K562 (cell line): ENCODE data around the gene TENM3. TPM values are rescaled to one million over a fixed set of nuclear protein-coding genes. Genes with fewer than 3 reads are reported as not detected.

Source experiments
- ATAC-seq: fragments of 200-7000 bp; cut with Tn5 transposase; 3 replicates; pipeline ENCODE4 v1.9.1; 2020; ENCODE audit warnings: moderate library complexity
- BruUV-seq: library from RNA; stranded (reverse); fragments of 400-500 nt; replicated peaks from 2 replicates; lab custom pipeline; 2021; lab: Mats Ljungman, UMichigan
- CTCF ChIA-PET: fragments of 300-600 bp; formaldehyde crosslinking; extraction: SDS; loops from one replicate; lab custom pipeline; 2021; ENCODE audit warnings: low intra/inter-chr PET ratio; lab: Yijun Ruan, JAX
- POLR2A ChIA-PET: fragments of 300-600, 350-650 bp; sonication (Branson Sonifier 250); formaldehyde crosslinking; extraction: SDS; loops from one replicate; lab custom pipeline; 2021; ENCODE audit warnings: antibody characterized with exemption, inconsistent platforms; lab: Yijun Ruan, JAX
- DNase-seq, 4 experiments: peaks; one replicate each; pipeline versions ENCODE4 v3.0.0 to v3.0.0-alpha.2; 2011 to 2018; ENCODE audit warnings: low spot score in 3 of 4, mixed read lengths in 3 of 4; ENCODE audit errors: extremely low read depth in 1 of 4
- FAIRE-seq: peaks from 2 replicates; lab custom pipeline; 2011; peaks lifted over from hg19 to GRCh38; lab: Jason Lieb, UNC
- H2AFZ ChIP-seq: 2 replicates; pipeline ENCODE4 v1.6.0; 2011; ENCODE audit warnings: low read depth, low read length, control low read depth, inconsistent platforms
- H3K27ac ChIP-seq: fragments of 200-600 bp; 3 replicates; pipeline ENCODE4 v1.8.0; 2011; ENCODE audit warnings: low read depth, mild to moderate bottlenecking, control low read depth, inconsistent platforms, low read length, moderate library complexity, mixed read lengths; ENCODE audit errors: extremely low read depth
- H3K27me3 ChIP-seq, 2 experiments: fragments of 300-600 bp in 1 of 2; 2 replicates in 1 of 2; 3 replicates in 1 of 2; pipeline versions ENCODE4 v1.6.0 to v1.8.0; 2011; ENCODE audit warnings: inconsistent platforms in 2 of 2, low read length in 2 of 2, mild to moderate bottlenecking in 1 of 2, mixed read lengths in 1 of 2, moderate library complexity in 1 of 2; ENCODE audit not compliant: control insufficient read depth in 2 of 2, insufficient read depth in 2 of 2
- H3K36me3 ChIP-seq: fragments of 300-600 bp; 3 replicates; pipeline ENCODE4 v1.8.0; 2011; ENCODE audit warnings: mild to moderate bottlenecking, low read length, inconsistent platforms; ENCODE audit not compliant: control insufficient read depth, insufficient read depth
- H3K4me1 ChIP-seq, 2 experiments: fragments of 200-600 bp in 1 of 2; replicated peaks in 1 of 2; 2 replicates in 1 of 2; 3 replicates in 1 of 2; pipeline versions ENCODE4 v1.5.1 to v1.8.0; 2011; ENCODE audit warnings: inconsistent platforms in 2 of 2, low read length in 2 of 2, mild to moderate bottlenecking in 1 of 2, mixed read lengths in 1 of 2, moderate library complexity in 1 of 2; ENCODE audit not compliant: control insufficient read depth in 2 of 2, insufficient read depth in 2 of 2
- H3K4me2 ChIP-seq: 2 replicates; pipeline ENCODE4 v1.6.1; 2011; ENCODE audit warnings: low read length, control low read depth, inconsistent platforms, mixed read lengths; ENCODE audit not compliant: insufficient read depth
- H3K4me3 ChIP-seq: fragments of 200-600 bp; sonication (generic), shearing (Covaris generic); 2 replicates; pipeline ENCODE4 v1.5.1; 2016; ENCODE audit warnings: control low read depth, inconsistent platforms
- H3K79me2 ChIP-seq: fragments of 200-600 bp; 3 replicates; pipeline ENCODE4 v1.8.0; 2011; ENCODE audit warnings: low read length, inconsistent platforms; ENCODE audit not compliant: control insufficient read depth, insufficient read depth
- H3K9ac ChIP-seq, 2 experiments: 2 replicates each; pipeline versions ENCODE4 v1.6.0 to v1.6.1; 2011; ENCODE audit warnings: low read depth in 2 of 2, low read length in 2 of 2, control low read depth in 1 of 2, inconsistent platforms in 1 of 2, mild to moderate bottlenecking in 1 of 2, mixed read lengths in 1 of 2; ENCODE audit not compliant: insufficient read depth in 1 of 2
- H3K9me1 ChIP-seq: one replicate; pipeline ENCODE4 v1.6.0; 2011; ENCODE audit warnings: inconsistent platforms, mild to moderate bottlenecking, low read length, moderate library complexity; ENCODE audit not compliant: control insufficient read depth, insufficient read depth
- H3K9me3 ChIP-seq: replicated peaks from 2 replicates; pipeline ENCODE4 v1.5.1; 2011; ENCODE audit warnings: low read depth, low read length, inconsistent platforms; ENCODE audit not compliant: control insufficient read depth, insufficient read depth
- H4K20me1 ChIP-seq: replicated peaks from 2 replicates; pipeline ENCODE4 v1.6.1; 2011; ENCODE audit warnings: low read length, inconsistent platforms, mixed read lengths; ENCODE audit not compliant: control insufficient read depth, insufficient read depth
- ARID3B ChIP-seq: fragments of 250-450 bp; sonication (Bioruptor Pico); IDR thresholded peaks from 2 replicates; pipeline ENCODE4 v1.4.0; 2020; ENCODE audit warnings: borderline replicate concordance
- CBX8 ChIP-seq: fragments of 200-600 bp; sonication (generic); IDR thresholded peaks from 2 replicates; pipeline ENCODE4 v1.6.1; 2012; ENCODE audit warnings: borderline replicate concordance, mixed run types, low read depth, mild to moderate bottlenecking, moderate library complexity, mixed read lengths, low read length, control low read depth, inconsistent platforms; ENCODE audit not compliant: poor library complexity, severe bottlenecking; ENCODE audit errors: extremely low read depth
- CC2D1A ChIP-seq: fragments of 450-650 bp; IDR thresholded peaks from 2 replicates; pipeline ENCODE4 v1.6.1; 2017; ENCODE audit warnings: mild to moderate bottlenecking
- ETV5 ChIP-seq: sonication (generic); formaldehyde crosslinking; IDR thresholded peaks from 2 replicates; pipeline ENCODE4 v1.4.0; 2020; ENCODE audit warnings: low read depth, mild to moderate bottlenecking, missing genetic modification reagents
- FOXJ2 ChIP-seq: fragments of 200-800 bp; sonication (Bioruptor generic); IDR thresholded peaks from 2 replicates; pipeline ENCODE4 v1.6.1; 2016; ENCODE audit warnings: missing genetic modification characterization, missing compliant biosample characterization
- HSF4 ChIP-seq: fragments of 250-450 bp; sonication (Bioruptor Pico); IDR thresholded peaks from 2 replicates; pipeline ENCODE4 v2.1.2; 2022; ENCODE audit warnings: mild to moderate bottlenecking, moderate library complexity, borderline replicate concordance
- KDM4B ChIP-seq, 2 experiments: fragments of 450-650 bp in 1 of 2; sonication (generic) in 1 of 2; IDR thresholded peaks; 2 replicates each; pipeline ENCODE4 v1.6.1; 2016 to 2017; ENCODE audit warnings: borderline replicate concordance in 2 of 2, antibody characterized with exemption in 1 of 2, low read depth in 1 of 2, mild to moderate bottlenecking in 1 of 2
- NR3C1 ChIP-seq: sonication (generic); formaldehyde crosslinking; IDR thresholded peaks from 2 replicates; pipeline ENCODE4 v1.8.1; 2022; ENCODE audit warnings: missing genetic modification reagents
- PATZ1 ChIP-seq: fragments of 250-450 bp; sonication (Bioruptor Pico); IDR thresholded peaks from 2 replicates; pipeline ENCODE4 v1.5.0; 2020; ENCODE audit warnings: mild to moderate bottlenecking, borderline replicate concordance
- SMAD2 ChIP-seq: fragments of 150-350 bp; IDR thresholded peaks from 2 replicates; pipeline ENCODE4 v1.6.1; 2014; ENCODE audit warnings: low read depth, mild to moderate bottlenecking, low read length
- SRSF7 ChIP-seq: fragments of 200-400 bp; formaldehyde crosslinking; optimal IDR thresholded peaks from 2 replicates; pipeline ENCODE3; 2017; ENCODE audit warnings: mild to moderate bottlenecking, low read depth, low read length
- SRSF9 ChIP-seq: fragments of 200-400 bp; formaldehyde crosslinking; IDR thresholded peaks from 2 replicates; pipeline ENCODE4 v1.6.1; 2017; ENCODE audit warnings: low read depth, low read length, borderline replicate concordance
- TAF15 ChIP-seq: fragments of 200-400 bp; formaldehyde crosslinking; IDR thresholded peaks from 2 replicates; pipeline ENCODE4 v1.6.1; 2017; ENCODE audit warnings: mild to moderate bottlenecking, low read depth, low read length, moderate library complexity
- ZBED1 ChIP-seq: IDR thresholded peaks from 2 replicates; pipeline ENCODE4 v1.6.1; 2014
- ZNF592 ChIP-seq: fragments of 450-650 bp; IDR thresholded peaks from 2 replicates; pipeline ENCODE4 v1.6.1; 2017; ENCODE audit warnings: antibody characterized with exemption, mild to moderate bottlenecking
- WGBS: fragments of 100-300 bp; shearing (Covaris generic); methylation state at CpG from one replicate; pipeline ENCODE4 v1.1.6; 2016; ENCODE audit warnings: low coverage, mixed read lengths; ENCODE audit not compliant: insufficient coverage; ENCODE audit errors: missing lambda C conversion rate; 5-methylcytosine and 5-hydroxymethylcytosine counted together
- in situ Hi-C: fragments of 300-500 bp; cut with MboI; formaldehyde crosslinking; loops from 4 replicates; pipeline ENCODE4 v1.15.0; 2018; ENCODE audit warnings: inconsistent platforms, mixed read lengths
- intact Hi-C: fragments of 100-400 bp; cut with micrococcal nuclease; formaldehyde crosslinking; loops from 2 replicates; pipeline ENCODE4 v1.14.2; 2022
- polyA plus RNA-seq, 8 experiments: library from polyadenylated mRNA; depleted of rRNA in 4 of 8; stranded (reverse) in 5 of 8; unstranded in 3 of 8; fragments of >200 nt; fragmentation: Nextera tagmentation in 2 of 8; fragmentation: Illumina TruSeq in 1 of 8; extraction: Ambion mirVana in 2 of 8; extraction: Trizol in 1 of 8; gene quantifications; 2 replicates each; pipeline versions ENCODE4 v1.2.1 to v1.2.3, GENCODE V29; 2011 to 2014; ENCODE audit warnings: inconsistent platforms in 1 of 8, missing spikeins in 1 of 8
- total RNA-seq, 7 experiments: library from RNA; depleted of rRNA in 6 of 7; stranded (reverse); fragments of >200 nt in 6 of 7; fragmentation: Illumina TruSeq in 2 of 7; extraction: Trizol in 2 of 7; gene quantifications; 2 replicates each; pipeline versions ENCODE4 v1.2.1 to v1.2.3, GENCODE V29; 2011 to 2021; ENCODE audit warnings: low replicate concordance in 1 of 7

TENM3 gene
- total and polyA plus RNA-seq, 9 of the 15 experiments (the other 6 are each of a cell fraction or from before 2014, with no cell fraction given), result 0.01 to 0.02 TPM; not detected in 7

DNA sequence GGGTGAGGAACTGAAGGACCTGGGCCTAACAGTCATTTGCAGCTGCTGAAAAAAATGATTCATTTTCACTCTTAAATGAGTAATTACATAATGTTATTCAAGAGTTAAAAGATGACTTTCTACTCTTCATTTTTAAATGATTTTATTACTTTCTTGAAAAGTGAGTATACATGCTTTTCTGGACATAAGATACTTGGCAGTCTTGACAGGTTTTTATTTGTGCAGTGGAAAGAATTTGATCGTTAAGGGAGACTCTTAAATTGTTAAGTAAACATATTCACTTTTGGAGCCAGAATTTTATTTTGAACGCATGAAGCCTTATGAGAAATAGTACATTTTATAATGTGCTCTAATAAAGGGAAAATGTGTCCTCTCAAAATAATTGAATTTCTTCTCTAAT lies 245.7 kb downstream of the TENM3 start:
- FAIRE-seq (no peak), DNase-seq (no peak), ATAC-seq (no peak)
- ChIA-PET POLR2A (no interaction called here), CTCF (no interaction called here)
- H3K27ac ChIP-seq, result no peak overlapping the region
- TF ChIP-seq SMAD2 (no peak), NR3C1 (CRISPR knock-in tag) (no peak), PATZ1 (no peak), TAF15 (no peak), CC2D1A (no peak), HSF4 (CRISPR knock-in tag) (no peak), ZBED1 (no peak), ARID3B (CRISPR knock-in tag) (no peak), ZNF592 (no peak), SRSF7 (no peak), FOXJ2 (tag) (no peak), SRSF9 (no peak), KDM4B (IDR thresholded peaks at IDR 0.05; ENCODE audit: borderline replicate concordance in 2 of 2, low read depth in 1 of 2) (no peak), CBX8 (no peak), ETV5 (CRISPR knock-in tag) (no peak)
- H3K36me3 ChIP-seq, result no peaks in the 10 kb centered on the region
- no peaks in the 10 kb centered on the region for H3K9me3 ChIP-seq
- H3K9ac ChIP-seq, result no peak overlapping the region
- no peak overlapping the region for H3K4me2 ChIP-seq
- no peaks in the 10 kb centered on the region for H3K4me1 ChIP-seq
- H4K20me1 ChIP-seq, result no peaks in the 10 kb centered on the region
- H3K27me3 ChIP-seq, result no peaks in the 10 kb centered on the region
- H3K4me3 ChIP-seq, result no peak overlapping the region
- H3K79me2 ChIP-seq, result no peaks in the 10 kb centered on the region
- in situ Hi-C loops (no loop called here), intact Hi-C loops (no loop called here)
- H2AFZ ChIP-seq, result no peak overlapping the region
- 0% methylated on average over 2 of the region's 2 CpGs for WGBS
- no peaks in the 10 kb centered on the region for H3K9me1 ChIP-seq
- no TSS peak for BruUV-seq
